GM12873 (cell line): Measurements from ENCODE around the gene SLC35F1.

Source experiments
- TF ChIP-seq, protein P1 (sequence below): IDR thresholded peaks from 2 replicates; pipeline ENCODE4 v1.5.1; 2012; ENCODE audit warnings: low read depth, mild to moderate bottlenecking, moderate library complexity, low read length, control low read depth; ENCODE audit not compliant: insufficient read depth; ENCODE audit errors: missing control alignments

Gene SLC35F1

DNA sequence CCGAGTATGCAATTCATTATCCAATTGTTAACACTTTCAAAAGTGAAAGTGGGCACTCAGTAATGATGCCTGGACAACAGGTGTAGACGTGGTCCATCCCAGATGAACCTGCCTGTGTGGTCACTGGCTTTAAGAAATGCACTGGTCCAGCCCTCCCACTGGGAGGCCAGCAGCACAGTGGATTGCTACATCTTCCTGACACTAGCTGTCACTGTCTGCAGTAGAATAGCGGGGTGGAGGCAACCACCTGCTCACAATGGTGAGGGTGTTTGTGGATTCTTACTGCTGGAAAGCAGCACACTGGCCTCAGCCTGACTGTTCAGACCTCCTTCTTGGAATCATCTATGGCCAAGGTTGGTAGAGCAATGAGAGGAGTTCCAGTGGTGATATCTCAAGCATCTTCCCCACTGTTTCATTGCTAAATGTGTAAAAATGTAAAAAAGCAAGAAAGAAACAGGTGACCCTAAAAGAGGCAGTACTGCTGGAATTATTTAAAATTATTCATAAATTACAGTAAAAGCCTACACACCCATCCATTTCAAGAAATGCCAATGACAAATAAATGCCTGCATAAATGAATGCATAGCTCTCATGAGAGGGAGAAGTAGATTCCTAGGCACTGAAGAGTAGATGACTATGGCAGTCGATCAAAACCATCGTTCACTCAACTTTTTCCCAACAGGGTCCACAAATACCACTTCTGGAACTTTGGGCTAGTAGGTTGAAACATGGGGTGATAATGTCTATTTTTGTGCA lies 413.0 kb downstream of the SLC35F1 start:
- TF ChIP-seq, protein P1, sequence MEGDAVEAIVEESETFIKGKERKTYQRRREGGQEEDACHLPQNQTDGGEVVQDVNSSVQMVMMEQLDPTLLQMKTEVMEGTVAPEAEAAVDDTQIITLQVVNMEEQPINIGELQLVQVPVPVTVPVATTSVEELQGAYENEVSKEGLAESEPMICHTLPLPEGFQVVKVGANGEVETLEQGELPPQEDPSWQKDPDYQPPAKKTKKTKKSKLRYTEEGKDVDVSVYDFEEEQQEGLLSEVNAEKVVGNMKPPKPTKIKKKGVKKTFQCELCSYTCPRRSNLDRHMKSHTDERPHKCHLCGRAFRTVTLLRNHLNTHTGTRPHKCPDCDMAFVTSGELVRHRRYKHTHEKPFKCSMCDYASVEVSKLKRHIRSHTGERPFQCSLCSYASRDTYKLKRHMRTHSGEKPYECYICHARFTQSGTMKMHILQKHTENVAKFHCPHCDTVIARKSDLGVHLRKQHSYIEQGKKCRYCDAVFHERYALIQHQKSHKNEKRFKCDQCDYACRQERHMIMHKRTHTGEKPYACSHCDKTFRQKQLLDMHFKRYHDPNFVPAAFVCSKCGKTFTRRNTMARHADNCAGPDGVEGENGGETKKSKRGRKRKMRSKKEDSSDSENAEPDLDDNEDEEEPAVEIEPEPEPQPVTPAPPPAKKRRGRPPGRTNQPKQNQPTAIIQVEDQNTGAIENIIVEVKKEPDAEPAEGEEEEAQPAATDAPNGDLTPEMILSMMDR = no peak

DNA sequence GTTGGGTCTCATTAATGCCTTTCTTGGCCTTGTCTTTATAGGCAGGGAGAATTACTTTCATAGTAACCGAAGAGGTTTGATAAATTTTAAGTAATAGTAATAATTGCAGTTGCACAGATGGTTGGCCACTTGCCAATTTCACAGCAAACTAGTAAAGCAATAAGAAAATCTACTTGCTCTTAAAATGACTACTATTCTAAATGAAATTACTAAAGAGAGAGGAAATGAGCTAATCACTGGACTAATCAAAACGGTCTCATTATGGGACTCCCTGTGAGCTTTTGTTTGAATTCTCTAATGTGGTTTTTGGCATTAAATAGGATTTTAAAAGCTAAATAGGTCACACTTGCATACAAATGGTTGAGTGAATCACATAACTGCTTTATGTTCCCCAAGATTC lies 413.6 kb downstream of the SLC35F1 start:
- TF ChIP-seq, protein P1 = no peak

DNA sequence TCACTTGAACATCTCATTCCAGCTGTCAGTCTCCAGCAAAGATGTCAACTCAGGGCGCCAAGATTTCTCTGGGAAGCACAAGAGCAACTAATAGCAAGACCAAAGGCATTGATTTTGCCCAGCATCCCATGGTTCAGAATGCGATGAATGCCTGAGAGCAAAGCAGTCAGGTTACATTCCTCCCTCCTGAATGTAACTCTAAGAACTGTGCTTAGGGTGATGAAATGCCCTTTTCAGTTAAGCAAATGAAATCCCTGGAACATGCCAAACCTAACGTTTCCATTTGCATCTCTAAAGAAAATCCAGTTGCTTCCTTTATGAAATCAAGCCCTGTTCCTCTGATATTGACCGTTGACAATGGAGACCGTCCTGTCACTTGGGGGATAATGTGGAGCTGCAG lies 417.1 kb downstream of the SLC35F1 start:
- TF ChIP-seq, protein P1 = no peak

DNA sequence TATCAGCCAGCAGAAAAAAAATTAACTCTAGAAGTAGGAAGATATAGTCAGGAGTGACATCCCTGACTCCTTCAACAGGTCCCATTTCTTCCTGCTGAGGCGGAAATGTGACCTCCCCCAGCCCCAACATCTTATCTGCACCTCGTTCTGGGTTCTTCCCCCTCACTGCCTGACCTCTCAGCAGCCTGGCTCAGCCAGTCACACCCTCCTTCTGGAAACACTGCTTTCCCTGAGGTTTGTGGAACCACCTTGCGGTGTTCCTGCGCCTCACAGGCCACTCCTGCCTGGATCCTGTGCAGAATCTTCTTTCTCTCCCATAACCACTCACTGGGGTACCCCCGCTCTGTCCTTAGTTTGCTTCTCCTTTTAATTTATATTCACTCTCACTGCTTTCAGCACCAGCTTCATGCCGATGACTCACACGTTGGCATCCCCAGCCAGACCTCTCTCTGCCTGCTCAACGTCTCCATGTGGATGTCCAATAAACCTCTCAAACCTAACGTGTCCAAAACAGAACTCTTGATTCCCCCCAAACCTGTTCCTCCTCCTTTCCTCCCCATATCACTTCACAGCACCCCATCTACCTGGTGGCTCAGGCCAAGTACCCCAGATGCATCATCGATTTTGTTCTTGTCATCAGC lies 418.3 kb downstream of the SLC35F1 start:
- TF ChIP-seq, protein P1 = no peak

DNA sequence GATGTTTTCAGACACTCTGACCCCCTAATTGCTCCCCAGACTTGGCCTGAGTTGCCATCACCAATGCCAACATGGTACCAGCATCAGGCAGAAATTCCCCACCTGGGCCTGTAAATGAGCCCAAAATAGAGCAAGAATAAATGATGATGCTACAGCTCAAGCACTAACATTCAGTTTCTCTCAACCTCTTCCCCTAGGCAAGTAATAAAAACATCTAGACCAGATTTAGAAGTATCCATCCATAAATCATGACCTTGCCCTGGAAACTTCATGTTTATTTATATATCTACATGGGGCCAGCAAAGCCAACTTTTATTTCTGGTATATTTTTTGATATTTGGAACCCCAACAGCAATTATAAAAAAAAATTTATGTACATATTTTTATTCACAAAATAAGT lies 419.6 kb downstream of the SLC35F1 start:
- TF ChIP-seq, protein P1 = no peak

DNA sequence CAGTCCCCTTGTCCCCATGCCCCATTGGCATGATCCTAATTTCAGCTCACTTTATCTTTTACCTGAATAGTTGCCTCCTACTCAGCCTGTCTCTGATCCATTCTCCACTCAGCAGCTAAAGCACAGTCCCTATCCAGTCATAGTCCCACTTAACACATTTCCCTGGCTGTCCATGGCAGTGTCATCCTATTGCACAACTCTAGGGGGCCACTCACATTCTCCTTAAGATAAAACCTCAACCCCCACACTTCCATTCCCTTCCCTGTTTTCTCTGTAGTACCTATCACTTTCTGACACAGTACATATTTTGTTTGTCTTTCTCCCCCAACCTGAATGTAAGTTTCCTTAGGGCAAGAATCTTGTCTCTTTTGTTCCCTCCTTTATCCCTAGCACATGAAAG lies 420.2 kb downstream of the SLC35F1 start:
- TF ChIP-seq, protein P1 = no peak

DNA sequence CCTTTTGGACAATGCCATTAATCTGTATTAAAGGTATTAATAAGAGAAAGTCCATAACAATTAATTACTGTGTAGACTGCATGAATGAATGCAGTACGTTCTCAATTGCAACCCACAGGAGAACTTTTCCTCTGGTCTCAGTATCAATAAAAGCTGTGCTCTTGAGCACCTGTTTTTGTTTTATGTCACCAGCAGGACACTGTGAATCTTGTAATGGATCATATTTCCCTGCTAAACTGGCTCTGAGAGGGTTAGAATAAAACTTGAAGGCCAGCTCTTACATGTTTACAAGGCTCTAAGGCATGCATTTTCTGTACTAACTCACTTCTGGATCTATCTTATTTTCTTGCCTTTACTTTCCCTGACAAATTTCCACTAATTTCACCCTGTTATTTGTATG lies 426.7 kb downstream of the SLC35F1 start:
- TF ChIP-seq, protein P1 = no peak
